GM12801 (cell line): ENCODE data around the gene SGCE.

Source experiments
- TF ChIP-seq, protein P1 (sequence below): IDR thresholded peaks from one replicate; pipeline ENCODE4 v1.5.1; 2011; ENCODE audit warnings: control low read depth; ENCODE audit not compliant: insufficient read length; ENCODE audit errors: extremely low read depth

The SGCE gene, protein sequence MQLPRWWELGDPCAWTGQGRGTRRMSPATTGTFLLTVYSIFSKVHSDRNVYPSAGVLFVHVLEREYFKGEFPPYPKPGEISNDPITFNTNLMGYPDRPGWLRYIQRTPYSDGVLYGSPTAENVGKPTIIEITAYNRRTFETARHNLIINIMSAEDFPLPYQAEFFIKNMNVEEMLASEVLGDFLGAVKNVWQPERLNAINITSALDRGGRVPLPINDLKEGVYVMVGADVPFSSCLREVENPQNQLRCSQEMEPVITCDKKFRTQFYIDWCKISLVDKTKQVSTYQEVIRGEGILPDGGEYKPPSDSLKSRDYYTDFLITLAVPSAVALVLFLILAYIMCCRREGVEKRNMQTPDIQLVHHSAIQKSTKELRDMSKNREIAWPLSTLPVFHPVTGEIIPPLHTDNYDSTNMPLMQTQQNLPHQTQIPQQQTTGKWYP

DNA sequence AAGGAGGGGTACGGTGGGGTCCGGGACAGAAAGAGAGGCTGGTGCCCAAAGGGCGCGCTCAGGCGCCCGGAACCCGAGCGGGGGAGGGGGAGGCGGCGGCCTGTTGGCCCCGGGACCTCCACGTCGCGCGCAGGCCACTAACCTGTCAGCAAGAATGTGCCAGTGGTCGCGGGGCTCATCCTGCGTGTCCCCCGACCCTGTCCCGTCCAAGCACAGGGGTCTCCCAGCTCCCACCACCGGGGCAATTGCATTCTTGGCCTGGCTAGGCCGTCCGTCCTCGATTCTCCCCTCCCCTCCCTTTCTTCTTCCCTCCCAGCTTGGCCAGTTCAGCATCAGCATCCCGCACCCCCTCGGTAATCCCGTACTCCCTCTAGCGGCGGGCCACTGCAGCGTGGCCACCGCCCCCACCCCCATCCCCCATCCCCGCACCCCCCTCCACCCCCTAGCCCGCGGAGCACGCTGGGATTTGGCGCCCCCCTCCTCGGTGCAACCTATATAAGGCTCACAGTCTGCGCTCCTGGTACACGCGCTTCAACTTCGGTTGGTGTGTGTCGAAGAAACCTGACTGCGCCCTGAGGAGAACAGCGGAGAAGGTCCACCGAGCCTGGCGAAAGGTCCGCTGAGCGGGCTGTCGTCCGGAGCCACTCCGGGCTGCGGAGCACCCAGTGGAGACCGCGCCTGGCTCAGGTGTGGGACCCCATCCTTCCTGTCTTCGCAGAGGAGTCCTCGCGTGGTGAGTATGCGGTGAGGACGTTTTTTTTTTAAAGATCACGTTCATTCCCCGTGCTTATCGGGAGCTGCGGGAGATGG is at the start of gene SGCE:
SGCE (minus strand) TSS at position 286 of the 810 bp plus-strand sequence; CDS start at position 251, 35 bp downstream.
- TF ChIP-seq, protein P1, sequence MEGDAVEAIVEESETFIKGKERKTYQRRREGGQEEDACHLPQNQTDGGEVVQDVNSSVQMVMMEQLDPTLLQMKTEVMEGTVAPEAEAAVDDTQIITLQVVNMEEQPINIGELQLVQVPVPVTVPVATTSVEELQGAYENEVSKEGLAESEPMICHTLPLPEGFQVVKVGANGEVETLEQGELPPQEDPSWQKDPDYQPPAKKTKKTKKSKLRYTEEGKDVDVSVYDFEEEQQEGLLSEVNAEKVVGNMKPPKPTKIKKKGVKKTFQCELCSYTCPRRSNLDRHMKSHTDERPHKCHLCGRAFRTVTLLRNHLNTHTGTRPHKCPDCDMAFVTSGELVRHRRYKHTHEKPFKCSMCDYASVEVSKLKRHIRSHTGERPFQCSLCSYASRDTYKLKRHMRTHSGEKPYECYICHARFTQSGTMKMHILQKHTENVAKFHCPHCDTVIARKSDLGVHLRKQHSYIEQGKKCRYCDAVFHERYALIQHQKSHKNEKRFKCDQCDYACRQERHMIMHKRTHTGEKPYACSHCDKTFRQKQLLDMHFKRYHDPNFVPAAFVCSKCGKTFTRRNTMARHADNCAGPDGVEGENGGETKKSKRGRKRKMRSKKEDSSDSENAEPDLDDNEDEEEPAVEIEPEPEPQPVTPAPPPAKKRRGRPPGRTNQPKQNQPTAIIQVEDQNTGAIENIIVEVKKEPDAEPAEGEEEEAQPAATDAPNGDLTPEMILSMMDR, result no peak

DNA sequence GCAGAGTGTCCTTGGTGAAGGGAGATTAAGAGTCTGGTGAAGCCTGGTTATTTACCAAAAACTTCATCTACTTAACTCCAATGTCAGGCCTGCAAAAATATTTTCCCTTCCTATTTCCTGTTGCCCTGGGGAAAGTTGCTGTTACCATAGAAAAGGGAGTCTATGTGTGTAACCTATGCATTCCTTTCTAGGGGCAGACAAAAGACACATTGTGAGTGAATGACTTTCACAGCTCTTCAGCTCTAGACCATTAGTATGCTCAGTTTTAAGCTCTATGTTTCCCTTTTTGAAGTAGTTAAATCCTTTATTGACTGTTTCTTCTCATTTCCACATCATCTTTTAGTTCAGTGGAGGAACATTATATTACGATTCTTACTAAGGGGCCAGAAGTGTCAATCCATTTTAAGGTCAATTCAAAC is 45.6 kb upstream of the SGCE start:
- TF ChIP-seq, protein P1, result no peak

DNA sequence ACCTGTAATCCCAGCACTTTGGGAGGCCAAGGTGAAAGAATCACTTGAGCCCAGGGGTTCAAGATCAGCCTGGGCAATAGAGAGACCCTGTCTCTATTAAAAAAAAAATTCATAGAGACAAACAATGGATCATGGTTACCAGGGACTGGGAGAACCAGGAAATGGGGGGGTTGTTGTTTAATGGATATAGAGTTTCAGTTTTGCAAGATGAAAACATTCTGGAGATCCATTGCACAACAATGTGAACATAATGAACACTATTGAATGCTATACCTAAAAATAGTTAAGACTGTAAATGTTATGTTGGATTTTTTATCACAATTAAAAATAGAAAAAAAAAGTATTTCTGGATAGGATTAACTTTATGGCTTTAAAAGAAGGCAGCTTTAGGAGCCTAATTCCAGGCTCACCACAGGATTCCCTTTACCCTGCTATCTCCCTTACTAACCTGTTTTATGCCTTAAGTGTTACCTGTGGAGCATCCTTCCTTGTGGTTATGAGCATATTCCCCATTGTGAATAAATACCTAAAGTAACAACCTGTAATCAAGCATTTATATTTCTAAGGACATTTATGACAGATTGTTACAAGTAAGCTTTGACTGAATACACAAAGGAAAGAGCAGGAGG is 45.1 kb upstream of the SGCE start:
- TF ChIP-seq, protein P1, result no peak

DNA sequence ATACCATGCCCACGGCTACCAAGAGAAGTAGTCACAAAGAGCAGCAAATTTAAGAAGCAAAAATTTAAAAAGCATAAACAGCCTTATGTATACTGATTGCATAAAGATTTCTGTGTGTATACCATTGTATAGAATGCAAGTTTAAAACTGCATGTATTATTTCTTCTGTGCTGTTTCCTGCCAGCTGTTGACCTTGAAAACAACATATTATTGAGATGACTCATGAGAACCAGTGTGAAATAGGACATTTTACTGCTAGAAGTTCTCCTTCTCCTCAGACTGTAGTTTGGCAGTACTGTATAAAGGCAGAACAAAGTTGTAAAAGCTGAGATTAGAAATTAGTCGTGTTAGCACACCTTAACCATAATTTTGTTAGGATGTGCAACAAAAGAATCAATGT is 42.3 kb upstream of the SGCE start:
- TF ChIP-seq, protein P1, result no peak

DNA sequence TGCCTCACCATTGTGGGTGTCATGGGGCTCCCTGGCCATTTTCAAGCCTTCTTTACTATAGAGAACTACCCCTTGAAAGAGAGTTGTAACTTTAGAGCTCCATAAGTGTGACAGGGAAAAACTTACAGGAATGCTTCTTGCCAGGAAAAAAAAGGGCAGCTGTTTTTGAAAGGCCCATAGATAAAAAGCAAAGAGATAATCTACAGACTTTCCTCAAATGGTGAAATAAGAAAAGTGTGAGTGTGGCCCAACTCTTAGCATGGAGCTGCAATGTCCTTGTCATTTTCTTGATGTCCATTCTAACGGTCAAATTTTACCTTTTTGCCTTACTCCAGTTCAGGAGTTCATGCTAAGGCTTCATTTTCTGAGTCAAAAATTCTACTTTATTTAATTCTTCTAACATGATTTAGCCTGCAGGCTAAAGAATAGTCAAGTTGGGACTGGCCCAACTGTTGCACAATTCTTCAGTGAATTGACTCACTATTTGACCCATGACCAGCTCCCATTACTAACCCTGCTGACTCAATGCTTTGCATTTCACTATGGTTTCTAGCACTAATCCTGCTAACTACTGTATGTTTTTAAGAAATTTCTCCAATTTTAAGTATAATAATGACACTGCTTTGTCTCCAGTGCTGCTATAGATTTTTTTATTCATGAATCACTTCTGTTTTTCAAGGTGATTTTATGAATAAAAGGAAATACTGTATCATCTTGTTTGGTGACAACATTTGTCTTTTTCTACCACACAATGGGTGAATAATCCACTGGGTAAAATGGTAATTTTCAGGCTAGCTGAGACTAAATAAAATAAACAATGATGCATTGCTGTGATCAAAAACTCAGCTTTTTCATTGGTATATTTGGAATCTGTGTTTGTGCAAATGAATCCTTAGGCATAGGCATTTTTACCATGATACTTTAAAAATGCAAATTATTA is 41.4 kb upstream of the SGCE start:
- TF ChIP-seq, protein P1, result no peak

DNA sequence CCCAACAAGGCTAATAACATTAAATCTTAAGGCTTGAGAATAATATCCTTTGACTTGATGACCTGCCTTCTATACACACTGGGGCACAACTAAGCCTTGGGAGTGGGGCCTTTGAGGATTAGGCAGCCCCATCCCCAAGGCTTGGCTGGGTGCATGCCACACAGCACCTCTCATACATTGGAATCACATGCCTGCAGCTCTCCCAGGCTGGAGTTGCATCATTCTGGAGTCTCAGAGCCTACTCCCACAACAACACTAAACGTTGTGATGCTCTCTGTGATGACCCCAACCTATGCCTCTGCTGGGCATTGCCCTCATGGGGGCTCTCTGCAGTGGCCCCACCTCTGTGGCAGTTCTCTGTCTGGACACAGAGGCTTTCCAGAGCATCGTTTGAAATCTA is 31.9 kb upstream of the SGCE start:
- TF ChIP-seq, protein P1, result no peak
